GM10847 (cell line): ENCODE results near the gene FAM193B.

Source experiments
- POLR2A ChIP-seq: IDR thresholded peaks from 2 replicates; pipeline ENCODE4 v1.6.1; 2011; ENCODE audit not compliant: insufficient read length; ENCODE audit errors: extremely low read depth

FAM193B gene

GRCh38 chr5:177492841-177493240 lies 61.5 kb downstream of the FAM193B start:
- TF ChIP-seq POLR2A = no peak

- TF ChIP-seq POLR2A = no peak
Measured at GRCh38 chr5:177491983-177492746, 62.2 kb downstream of the FAM193B start.

GRCh38 chr5:177491429-177491945 lies 62.9 kb downstream of the FAM193B start:
- TF ChIP-seq POLR2A = no peak

GRCh38 chr5:177490992-177491391 lies 63.4 kb downstream of the FAM193B start:
- TF ChIP-seq POLR2A = no peak

GRCh38 chr5:177490311-177490991 lies 63.9 kb downstream of the FAM193B start:
- no peak for TF ChIP-seq POLR2A

GRCh38 chr5:177489119-177489716 lies 65.1 kb downstream of the FAM193B start:
- no peak for TF ChIP-seq POLR2A

- no peak for TF ChIP-seq POLR2A
Measured at GRCh38 chr5:177487975-177488374, 66.4 kb downstream of the FAM193B start.

GRCh38 chr5:177487144-177487543 lies 67.2 kb downstream of the FAM193B start:
- no peak for TF ChIP-seq POLR2A

GRCh38 chr5:177486256-177486655 lies 68.1 kb downstream of the FAM193B start:
- no peak for TF ChIP-seq POLR2A

- TF ChIP-seq POLR2A = no peak
Measured at GRCh38 chr5:177484902-177485549, 69.3 kb downstream of the FAM193B start.

- no peak for TF ChIP-seq POLR2A
Measured at GRCh38 chr5:177483994-177484901, 70.1 kb downstream of the FAM193B start.

GRCh38 chr5:177483042-177483441 lies 71.3 kb downstream of the FAM193B start:
- no peak for TF ChIP-seq POLR2A

GRCh38 chr5:177482359-177482795 lies 72.0 kb downstream of the FAM193B start:
- no peak for TF ChIP-seq POLR2A

GRCh38 chr5:177479774-177480173 lies 74.6 kb downstream of the FAM193B start:
- no peak for TF ChIP-seq POLR2A
